HG03575 (cell line): ENCODE results near the gene FMN1.

Experiments
- ATAC-seq: cut with Tn5 transposase; IDR thresholded peaks from one replicate; pipeline ENCODE4 v1.9.1; 2021; ENCODE audit not compliant: unreplicated experiment, insufficient number of reproducible peaks, low FRiP score; ENCODE audit errors: extremely low read depth

Gene FMN1

GRCh38 chr15:33135355-33135781 is 59.1 kb downstream of the FMN1 start:
- ATAC-seq, result no peak

DNA sequence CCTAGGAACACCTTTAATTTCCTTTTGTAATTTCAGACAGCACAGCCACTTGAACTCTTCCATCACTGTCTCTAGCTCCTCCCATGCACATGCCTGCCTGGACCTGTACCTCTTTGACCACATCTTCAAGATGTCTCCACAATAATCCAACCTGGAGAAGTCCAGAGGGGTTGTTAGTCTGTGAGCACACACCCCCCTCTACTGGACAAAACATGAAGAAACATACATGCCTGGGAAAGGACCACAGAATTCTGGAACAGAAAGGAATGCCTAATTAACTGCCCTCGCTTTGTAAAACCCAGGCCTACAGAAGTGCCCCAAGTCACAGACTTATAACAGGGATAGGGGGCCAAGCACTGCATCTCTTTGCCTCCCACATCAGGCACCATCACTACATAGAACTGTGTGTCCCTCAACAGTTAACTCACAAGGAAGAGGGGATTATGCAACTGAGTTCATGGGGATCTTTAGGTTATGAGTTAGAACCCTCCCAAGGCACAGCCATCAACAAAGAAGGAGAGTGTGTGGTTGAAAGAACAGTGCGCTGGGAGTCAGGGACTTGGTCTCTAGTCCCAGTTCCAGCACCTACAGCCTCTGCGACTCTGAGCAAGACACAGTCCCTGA is 61.7 kb downstream of the FMN1 start:
- ATAC-seq, result no peak

DNA sequence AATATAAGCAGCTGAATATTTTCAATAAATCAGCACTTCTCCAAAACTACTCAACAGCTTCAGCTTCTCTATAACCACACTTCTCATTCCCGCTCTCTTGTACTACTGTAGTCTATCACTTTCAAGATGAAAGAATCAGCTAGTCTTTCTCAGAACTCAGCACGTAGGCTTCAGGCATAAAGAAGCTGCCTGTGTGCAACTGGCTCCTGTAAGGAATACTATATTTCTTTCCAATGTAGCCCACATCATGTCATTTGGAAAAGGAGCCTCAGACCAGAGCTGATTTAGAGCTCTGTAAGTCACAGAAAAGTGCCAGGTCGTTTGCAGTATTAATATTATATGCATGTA is 62.3 kb downstream of the FMN1 start:
- no peak for ATAC-seq

- ATAC-seq, result no peak
These were observed 62.8 kb downstream of the FMN1 start for GRCh38 chr15:33131552-33132232.

- no peak for ATAC-seq
These were observed 67.8 kb downstream of the FMN1 start for GRCh38 chr15:33126559-33127290.

- no peak for ATAC-seq
These were observed 68.5 kb downstream of the FMN1 start for GRCh38 chr15:33125894-33126537.

DNA sequence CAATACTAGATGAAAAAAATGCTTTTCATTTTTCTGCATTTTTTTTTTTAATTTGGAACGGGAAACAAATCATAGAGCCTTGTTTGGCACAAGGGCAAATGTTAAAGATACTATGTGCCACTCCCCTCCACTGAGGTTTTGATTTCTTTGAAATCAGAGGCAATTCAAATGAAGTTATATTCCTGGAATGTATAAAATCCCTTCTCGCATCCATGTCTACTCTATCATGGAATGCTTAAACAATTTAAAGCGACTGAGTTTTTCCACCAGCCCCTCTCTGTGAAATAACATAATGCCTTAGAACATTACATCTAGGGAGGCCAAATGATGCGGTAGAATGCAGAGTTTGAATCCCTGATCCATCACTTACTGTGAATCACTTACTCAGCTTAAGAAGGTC is 69.7 kb downstream of the FMN1 start:
- ATAC-seq, result no peak

DNA sequence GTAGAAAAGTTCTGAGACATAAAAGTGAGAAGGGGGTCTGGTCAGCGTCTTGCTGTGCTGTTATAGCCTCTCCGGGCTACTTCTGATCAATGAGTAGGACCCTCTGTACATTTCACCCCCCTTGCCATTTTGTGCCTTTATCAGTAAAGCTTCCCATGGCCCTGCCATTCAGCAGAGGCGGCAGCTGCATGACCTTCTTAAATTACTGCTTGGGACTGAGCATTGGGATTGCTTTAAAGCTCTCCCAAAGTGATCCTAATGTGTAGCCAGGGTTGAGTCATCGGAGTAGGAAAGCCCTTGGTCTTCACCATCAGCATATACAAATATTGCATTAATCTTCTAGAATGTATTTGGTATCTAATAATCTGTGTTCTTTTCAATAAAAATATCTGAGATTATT is 70.2 kb downstream of the FMN1 start:
- no peak for ATAC-seq

DNA sequence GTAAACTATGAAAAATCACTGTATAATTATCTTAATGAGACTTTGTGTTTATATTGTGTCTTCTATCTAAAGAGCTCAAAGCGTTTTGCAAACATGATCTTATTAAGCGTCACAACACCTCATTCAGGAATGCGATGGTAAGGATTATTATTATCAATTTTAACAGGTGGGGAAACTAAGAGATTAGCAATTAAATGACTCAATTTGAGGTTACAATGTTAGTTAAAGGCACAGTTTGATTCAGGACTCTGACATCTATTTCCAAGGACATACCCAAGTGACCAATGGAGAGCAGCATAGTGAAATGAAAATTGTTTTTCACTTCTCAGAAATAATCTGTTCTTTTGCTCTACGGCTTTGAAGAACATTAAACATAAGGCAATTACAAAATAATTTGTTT is 74.6 kb downstream of the FMN1 start:
- no peak for ATAC-seq

- ATAC-seq, result no peak
These were observed 75.2 kb downstream of the FMN1 start for GRCh38 chr15:33119273-33119672.

- ATAC-seq, result no peak
These were observed 78.3 kb downstream of the FMN1 start for GRCh38 chr15:33116198-33116597.

GRCh38 chr15:33115191-33115861 is 79.2 kb downstream of the FMN1 start:
- ATAC-seq, result no peak

GRCh38 chr15:33114374-33114717 is 80.2 kb downstream of the FMN1 start:
- ATAC-seq, result no peak

- no peak for ATAC-seq
These were observed 80.7 kb downstream of the FMN1 start for GRCh38 chr15:33113666-33114373.

- no peak for ATAC-seq
These were observed 81.9 kb downstream of the FMN1 start for GRCh38 chr15:33112541-33113105.

- ATAC-seq, result no peak
These were observed 83.5 kb downstream of the FMN1 start for GRCh38 chr15:33111041-33111451.

DNA sequence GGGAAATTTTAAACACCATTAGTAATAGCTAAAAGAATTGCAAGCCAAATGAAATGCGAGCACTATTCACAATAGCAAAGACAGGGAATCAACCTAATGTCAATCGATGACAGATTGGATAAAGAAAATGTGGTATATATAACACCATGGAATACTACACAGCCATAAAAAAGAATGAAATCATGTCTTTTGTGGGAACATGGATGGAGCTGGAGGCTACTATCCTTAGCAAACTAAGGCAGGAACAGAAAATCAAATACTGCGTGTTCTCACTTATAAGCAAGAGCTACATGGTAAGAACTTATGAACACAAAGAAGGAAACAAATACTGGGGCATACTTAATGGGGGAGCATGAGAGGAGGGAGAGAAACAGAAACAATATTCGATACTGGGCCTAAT is 85.2 kb downstream of the FMN1 start:
- no peak for ATAC-seq

- ATAC-seq, result no peak
These were observed 86.0 kb downstream of the FMN1 start for GRCh38 chr15:33108518-33108917.

DNA sequence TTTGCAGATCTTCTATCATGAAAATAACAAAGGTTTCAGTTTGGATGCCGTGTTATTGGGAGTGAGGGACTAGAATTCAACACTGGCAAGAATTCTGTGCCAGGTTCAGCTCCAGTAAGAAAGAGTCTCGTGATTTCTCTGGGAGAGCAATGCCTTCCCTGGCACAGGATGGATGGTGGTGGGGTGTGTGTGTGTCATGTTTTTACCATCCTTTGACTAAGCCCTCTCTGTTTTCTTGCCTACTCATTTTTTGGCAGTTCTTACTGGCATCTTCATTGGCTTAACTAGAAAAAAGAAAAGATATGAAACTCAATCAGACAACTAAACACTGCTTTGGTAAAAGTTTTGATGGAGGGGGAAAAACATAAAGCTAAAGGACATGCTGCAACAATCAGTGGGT is 86.6 kb downstream of the FMN1 start:
- ATAC-seq, result no peak
